SH-SY5Y (cell line): ENCODE results near the gene SIMC1.

Source experiments
- GATA2 ChIP-seq: IDR thresholded peaks from 2 replicates; pipeline ENCODE4 v1.6.1; 2011; ENCODE audit warnings: mild to moderate bottlenecking, low read depth, low read length
- GATA3 ChIP-seq: IDR thresholded peaks from 2 replicates; pipeline ENCODE4 v1.6.1; 2011; ENCODE audit warnings: low read depth, mild to moderate bottlenecking, low read length, moderate library complexity

DNA sequence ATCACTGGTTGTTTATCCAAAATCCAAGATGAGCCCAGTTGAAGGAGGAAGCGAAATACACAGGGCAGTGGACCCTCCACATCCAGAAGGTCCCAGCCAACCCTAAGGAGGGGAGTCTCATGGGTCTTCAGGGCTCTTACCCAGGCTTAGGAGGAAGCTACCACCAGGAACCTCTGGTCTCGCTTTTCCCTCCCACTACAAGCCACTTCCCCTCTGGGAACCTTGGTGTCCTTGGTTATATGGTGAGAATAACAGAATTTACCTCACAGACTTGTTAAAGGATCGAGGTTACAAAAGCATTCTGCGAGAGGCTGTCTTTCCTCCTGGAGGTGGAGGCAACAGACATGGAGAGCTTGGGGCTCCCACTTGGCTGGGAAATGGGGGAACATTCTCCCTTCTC, 153.8 kb downstream of the SIMC1 start:
- TF ChIP-seq GATA2 (no peak), GATA3 (no peak)
